Measurements from ENCODE around the gene ATP23. TPM values are rescaled to one million over a fixed set of nuclear protein-coding genes. Genes with fewer than 3 reads are reported as not detected.

Gene ATP23
- total and polyA plus RNA-seq, 4 donors = 2.8 to 7.1 (median 4.5) TPM

DNA sequence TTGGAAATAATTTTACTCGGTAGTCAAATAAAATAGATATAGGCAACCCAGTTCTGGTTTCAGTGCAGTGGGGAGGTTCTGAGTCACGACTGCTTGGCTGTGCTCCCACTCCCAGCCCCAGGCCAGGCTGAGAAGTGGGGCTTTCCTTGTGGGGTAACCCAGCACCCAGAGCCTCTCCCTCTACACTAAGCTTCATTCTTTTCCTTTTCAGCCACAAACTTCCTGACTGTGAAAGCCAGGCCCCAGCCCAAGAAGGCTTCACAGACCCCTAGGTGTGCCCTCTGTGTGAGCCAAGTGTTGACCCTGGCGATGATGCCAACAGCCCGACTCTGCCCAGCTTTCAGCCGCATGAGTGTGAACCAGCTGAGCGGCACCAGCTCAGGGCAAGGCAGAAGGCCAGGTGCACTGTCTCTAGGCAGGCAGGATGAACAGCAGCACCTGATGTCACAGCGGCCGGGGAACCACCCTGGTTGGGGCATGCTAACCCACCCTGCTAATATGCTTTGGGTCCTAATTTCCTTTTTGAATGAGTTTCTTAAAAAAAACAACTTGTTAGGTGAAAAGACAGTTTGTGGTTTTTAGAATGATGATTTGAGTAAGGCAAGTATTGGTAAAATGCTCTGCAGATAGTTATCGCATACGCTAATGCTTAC lies 42.2 kb upstream of the ATP23 start:
- no peak overlapping the region for H3K9ac ChIP-seq (ENCODE audit: low read depth in 1 of 2, low read length in 2 of 2)
- H3K27ac ChIP-seq (ENCODE audit: low read depth in 1 of 2, low read length in 2 of 2) = no peak overlapping the region
- no peak for DNase-seq (ENCODE audit: low spot score)
- whole genome bisulfite sequencing = 63% methylated on average over 10 of the region's 10 CpGs
- no peaks in the 10 kb centered on the region for H3K9me3 ChIP-seq (ENCODE audit: control insufficient read depth in 4 of 4, low read length in 3 of 4)
- H3K4me1 ChIP-seq (ENCODE audit: control insufficient read depth in 4 of 4, insufficient read depth in 4 of 4, low read length in 3 of 4) = peaks cover 0 to 17% (median 3%) of the 10 kb centered on the region in 4 donors
- TF ChIP-seq JUND (IDR thresholded peaks at IDR 0.05) (no peak), NR2F2 (IDR thresholded peaks at IDR 0.05) (no peak), GABPA (IDR thresholded peaks at IDR 0.05 in 1 of 2, conservative IDR thresholded peaks at IDR 0.05 in 1 of 2) (no peak), HNF4A (conservative IDR thresholded peaks at IDR 0.05) (no peak), EGR1 (IDR thresholded peaks at IDR 0.05; ENCODE audit: low read depth in 2 of 2) (no peak), RXRA (IDR thresholded peaks at IDR 0.05) (no peak), HNF4G (IDR thresholded peaks at IDR 0.05) (no peak), YY1 (IDR thresholded peaks at IDR 0.05) (no peak), FOXA1 (IDR thresholded peaks at IDR 0.05) (no peak)
- TF ChIP-seq, protein P1, sequence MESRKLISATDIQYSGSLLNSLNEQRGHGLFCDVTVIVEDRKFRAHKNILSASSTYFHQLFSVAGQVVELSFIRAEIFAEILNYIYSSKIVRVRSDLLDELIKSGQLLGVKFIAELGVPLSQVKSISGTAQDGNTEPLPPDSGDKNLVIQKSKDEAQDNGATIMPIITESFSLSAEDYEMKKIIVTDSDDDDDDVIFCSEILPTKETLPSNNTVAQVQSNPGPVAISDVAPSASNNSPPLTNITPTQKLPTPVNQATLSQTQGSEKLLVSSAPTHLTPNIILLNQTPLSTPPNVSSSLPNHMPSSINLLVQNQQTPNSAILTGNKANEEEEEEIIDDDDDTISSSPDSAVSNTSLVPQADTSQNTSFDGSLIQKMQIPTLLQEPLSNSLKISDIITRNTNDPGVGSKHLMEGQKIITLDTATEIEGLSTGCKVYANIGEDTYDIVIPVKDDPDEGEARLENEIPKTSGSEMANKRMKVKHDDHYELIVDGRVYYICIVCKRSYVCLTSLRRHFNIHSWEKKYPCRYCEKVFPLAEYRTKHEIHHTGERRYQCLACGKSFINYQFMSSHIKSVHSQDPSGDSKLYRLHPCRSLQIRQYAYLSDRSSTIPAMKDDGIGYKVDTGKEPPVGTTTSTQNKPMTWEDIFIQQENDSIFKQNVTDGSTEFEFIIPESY (IDR thresholded peaks at IDR 0.05) = no peak
- TF ChIP-seq, protein P2, sequence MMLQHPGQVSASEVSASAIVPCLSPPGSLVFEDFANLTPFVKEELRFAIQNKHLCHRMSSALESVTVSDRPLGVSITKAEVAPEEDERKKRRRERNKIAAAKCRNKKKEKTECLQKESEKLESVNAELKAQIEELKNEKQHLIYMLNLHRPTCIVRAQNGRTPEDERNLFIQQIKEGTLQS (IDR thresholded peaks at IDR 0.05) = no peak
- TF ChIP-seq, protein P3, sequence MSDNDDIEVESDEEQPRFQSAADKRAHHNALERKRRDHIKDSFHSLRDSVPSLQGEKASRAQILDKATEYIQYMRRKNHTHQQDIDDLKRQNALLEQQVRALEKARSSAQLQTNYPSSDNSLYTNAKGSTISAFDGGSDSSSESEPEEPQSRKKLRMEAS (IDR thresholded peaks at IDR 0.05) = no peak
- H3K4me3 ChIP-seq (ENCODE audit: low read depth in 1 of 3, low read length in 3 of 3) = no peak overlapping the region
- H3K27me3 ChIP-seq (ENCODE audit: control insufficient read depth in 4 of 4, insufficient read depth in 4 of 4, low read length in 3 of 4) = no peaks in the 10 kb centered on the region
- H3K36me3 ChIP-seq (ENCODE audit: control insufficient read depth in 4 of 4, insufficient read depth in 3 of 4, low read depth in 1 of 4, low read length in 3 of 4) = no peaks in the 10 kb centered on the region

DNA sequence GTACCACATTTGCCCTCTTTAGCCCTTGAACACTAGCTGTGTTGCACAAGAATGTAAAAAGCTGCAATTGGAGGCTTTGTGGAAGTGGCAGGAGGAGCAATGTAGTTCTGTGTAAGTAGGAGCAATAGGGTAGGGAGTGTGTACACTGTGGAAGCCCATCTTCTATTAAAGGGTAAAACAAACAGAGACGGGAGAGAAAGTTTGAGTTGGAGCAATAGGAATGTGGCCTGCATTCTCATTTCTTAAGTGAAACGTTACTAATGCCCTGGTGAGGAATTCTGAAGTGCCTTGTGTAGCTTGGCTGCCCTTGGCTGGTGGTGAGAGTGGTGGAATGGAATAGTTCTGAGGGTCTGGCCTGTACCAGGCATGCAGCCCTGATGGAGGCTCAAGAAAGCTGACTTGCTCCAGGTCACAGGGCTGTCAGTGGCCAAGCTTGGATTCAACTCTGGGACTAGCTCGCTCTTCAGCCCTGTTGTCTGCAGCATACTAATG lies 38.8 kb upstream of the ATP23 start:
- no peaks in the 10 kb centered on the region for H3K9me3 ChIP-seq (ENCODE audit: control insufficient read depth in 4 of 4, low read length in 3 of 4)
- no peaks in the 10 kb centered on the region for H3K4me1 ChIP-seq (ENCODE audit: control insufficient read depth in 4 of 4, insufficient read depth in 4 of 4, low read length in 3 of 4)
- H3K9ac ChIP-seq (ENCODE audit: low read depth in 1 of 2, low read length in 2 of 2) = no peak overlapping the region
- no peak overlapping the region for H3K4me3 ChIP-seq (ENCODE audit: low read depth in 1 of 3, low read length in 3 of 3)
- no peak for DNase-seq (ENCODE audit: low spot score)
- no peaks in the 10 kb centered on the region for H3K27me3 ChIP-seq (ENCODE audit: control insufficient read depth in 4 of 4, insufficient read depth in 4 of 4, low read length in 3 of 4)
- WGBS = 93% methylated on average over 3 of the region's 3 CpGs
- TF ChIP-seq GABPA (IDR thresholded peaks at IDR 0.05 in 1 of 2, conservative IDR thresholded peaks at IDR 0.05 in 1 of 2) (no peak), JUND (IDR thresholded peaks at IDR 0.05) (no peak), FOXA1 (IDR thresholded peaks at IDR 0.05) (no peak), RXRA (IDR thresholded peaks at IDR 0.05) (no peak), TAF1 (conservative IDR thresholded peaks at IDR 0.05) (no peak), HNF4A (conservative IDR thresholded peaks at IDR 0.05) (no peak), SP1 (IDR thresholded peaks at IDR 0.05) (no peak), HNF4G (IDR thresholded peaks at IDR 0.05) (no peak), FOXA2 (IDR thresholded peaks at IDR 0.05) (no peak), YY1 (IDR thresholded peaks at IDR 0.05) (no peak), RAD21 (IDR thresholded peaks at IDR 0.05) (no peak), EGR1 (IDR thresholded peaks at IDR 0.05; ENCODE audit: low read depth in 2 of 2) (no peak), NR2F2 (IDR thresholded peaks at IDR 0.05) (no peak)
- TF ChIP-seq, protein P1 (IDR thresholded peaks at IDR 0.05) = no peak
- TF ChIP-seq, protein P4, sequence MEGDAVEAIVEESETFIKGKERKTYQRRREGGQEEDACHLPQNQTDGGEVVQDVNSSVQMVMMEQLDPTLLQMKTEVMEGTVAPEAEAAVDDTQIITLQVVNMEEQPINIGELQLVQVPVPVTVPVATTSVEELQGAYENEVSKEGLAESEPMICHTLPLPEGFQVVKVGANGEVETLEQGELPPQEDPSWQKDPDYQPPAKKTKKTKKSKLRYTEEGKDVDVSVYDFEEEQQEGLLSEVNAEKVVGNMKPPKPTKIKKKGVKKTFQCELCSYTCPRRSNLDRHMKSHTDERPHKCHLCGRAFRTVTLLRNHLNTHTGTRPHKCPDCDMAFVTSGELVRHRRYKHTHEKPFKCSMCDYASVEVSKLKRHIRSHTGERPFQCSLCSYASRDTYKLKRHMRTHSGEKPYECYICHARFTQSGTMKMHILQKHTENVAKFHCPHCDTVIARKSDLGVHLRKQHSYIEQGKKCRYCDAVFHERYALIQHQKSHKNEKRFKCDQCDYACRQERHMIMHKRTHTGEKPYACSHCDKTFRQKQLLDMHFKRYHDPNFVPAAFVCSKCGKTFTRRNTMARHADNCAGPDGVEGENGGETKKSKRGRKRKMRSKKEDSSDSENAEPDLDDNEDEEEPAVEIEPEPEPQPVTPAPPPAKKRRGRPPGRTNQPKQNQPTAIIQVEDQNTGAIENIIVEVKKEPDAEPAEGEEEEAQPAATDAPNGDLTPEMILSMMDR (IDR thresholded peaks at IDR 0.05; ENCODE audit: low read depth, low read length, missing input control) = no peak
- TF ChIP-seq, protein P5, sequence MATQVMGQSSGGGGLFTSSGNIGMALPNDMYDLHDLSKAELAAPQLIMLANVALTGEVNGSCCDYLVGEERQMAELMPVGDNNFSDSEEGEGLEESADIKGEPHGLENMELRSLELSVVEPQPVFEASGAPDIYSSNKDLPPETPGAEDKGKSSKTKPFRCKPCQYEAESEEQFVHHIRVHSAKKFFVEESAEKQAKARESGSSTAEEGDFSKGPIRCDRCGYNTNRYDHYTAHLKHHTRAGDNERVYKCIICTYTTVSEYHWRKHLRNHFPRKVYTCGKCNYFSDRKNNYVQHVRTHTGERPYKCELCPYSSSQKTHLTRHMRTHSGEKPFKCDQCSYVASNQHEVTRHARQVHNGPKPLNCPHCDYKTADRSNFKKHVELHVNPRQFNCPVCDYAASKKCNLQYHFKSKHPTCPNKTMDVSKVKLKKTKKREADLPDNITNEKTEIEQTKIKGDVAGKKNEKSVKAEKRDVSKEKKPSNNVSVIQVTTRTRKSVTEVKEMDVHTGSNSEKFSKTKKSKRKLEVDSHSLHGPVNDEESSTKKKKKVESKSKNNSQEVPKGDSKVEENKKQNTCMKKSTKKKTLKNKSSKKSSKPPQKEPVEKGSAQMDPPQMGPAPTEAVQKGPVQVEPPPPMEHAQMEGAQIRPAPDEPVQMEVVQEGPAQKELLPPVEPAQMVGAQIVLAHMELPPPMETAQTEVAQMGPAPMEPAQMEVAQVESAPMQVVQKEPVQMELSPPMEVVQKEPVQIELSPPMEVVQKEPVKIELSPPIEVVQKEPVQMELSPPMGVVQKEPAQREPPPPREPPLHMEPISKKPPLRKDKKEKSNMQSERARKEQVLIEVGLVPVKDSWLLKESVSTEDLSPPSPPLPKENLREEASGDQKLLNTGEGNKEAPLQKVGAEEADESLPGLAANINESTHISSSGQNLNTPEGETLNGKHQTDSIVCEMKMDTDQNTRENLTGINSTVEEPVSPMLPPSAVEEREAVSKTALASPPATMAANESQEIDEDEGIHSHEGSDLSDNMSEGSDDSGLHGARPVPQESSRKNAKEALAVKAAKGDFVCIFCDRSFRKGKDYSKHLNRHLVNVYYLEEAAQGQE (IDR thresholded peaks at IDR 0.05) = no peak
- TF ChIP-seq, protein P2 (IDR thresholded peaks at IDR 0.05) = no peak
- TF ChIP-seq, protein P3 (IDR thresholded peaks at IDR 0.05) = no peak
- H3K36me3 ChIP-seq (ENCODE audit: control insufficient read depth in 4 of 4, insufficient read depth in 3 of 4, low read depth in 1 of 4, low read length in 3 of 4) = no peaks in the 10 kb centered on the region
- H3K27ac ChIP-seq (ENCODE audit: low read depth in 1 of 2, low read length in 2 of 2) = no peak overlapping the region
